GM18909 (cell line): ENCODE results near the gene RNF43.
"Not testable (repeated sequence)": the region's sequence is repeated elsewhere in the genome, so short reads cannot be mapped to it uniquely, and the experiment has no call there.

ENCODE experiments used
- ATAC-seq: cut with Tn5 transposase; IDR thresholded peaks from one replicate; pipeline ENCODE4 v1.9.1; 2021; ENCODE audit warnings: mild to moderate bottlenecking; ENCODE audit not compliant: unreplicated experiment, poor library complexity

The RNF43 gene

GRCh38 chr17:58410714-58411407 lies 6.5 kb downstream of the RNF43 start:
- no peak for ATAC-seq

DNA sequence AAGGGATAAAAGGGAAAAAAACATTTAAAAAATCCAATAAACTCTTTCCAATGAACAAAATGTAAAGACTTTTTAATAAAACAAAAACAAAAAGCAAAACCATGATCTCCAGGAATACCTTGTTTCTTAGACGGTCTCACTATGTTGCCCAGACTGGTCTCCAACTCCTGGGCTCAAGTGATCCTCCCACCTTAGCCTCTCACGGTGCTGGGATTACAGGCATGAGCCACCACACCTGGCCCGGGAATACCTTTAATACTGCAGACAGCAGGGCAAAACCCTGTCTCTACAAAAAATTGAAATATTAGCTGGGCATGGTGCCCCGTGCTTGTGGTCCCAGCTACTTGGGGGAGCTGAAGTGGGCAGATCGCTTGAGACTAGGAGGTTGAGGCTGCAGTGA lies 7.9 kb downstream of the RNF43 start:
- ATAC-seq: no peak

GRCh38 chr17:58403311-58403710 lies 14.0 kb downstream of the RNF43 start:
- ATAC-seq: no peak

DNA sequence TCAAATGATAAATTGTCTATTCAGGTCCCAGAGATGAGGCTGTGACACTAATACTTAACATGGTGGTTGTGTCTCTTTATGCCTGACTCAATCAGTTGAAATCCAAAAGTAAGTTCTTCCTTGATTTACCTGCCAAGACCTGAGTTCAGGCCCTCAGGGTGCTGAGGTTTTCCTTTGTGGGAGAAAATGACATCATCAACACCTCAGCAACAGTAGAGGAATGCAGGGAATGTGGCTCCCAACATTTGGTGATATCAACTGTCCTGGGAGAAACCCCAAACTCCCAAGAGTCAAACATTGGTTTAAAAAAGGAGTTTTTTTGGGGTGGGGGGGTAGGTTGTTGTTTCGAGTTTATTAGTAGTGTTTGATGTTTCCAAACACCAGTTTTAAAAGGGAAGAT lies 14.7 kb downstream of the RNF43 start:
- ATAC-seq: no peak

GRCh38 chr17:58402047-58402446 lies 15.3 kb downstream of the RNF43 start:
- ATAC-seq: no peak

DNA sequence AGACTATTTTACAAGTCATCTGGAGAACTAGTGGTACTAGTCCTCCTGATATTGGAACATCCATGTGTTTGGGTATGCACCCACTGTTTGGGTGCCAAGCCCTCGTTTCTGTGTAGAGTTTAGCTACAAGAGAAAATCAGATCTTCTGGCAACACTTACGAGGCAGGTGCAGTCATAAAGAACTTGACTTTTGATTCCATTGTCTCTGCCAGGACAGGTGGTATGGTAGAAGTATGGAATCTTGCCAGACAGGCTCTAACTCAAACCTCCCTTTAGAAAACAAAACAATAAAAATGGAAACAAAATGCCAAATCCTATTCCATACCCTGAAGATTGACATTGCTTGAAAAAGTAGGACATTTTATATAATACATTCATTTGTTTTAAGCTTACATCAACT lies 16.0 kb downstream of the RNF43 start:
- no peak for ATAC-seq

DNA sequence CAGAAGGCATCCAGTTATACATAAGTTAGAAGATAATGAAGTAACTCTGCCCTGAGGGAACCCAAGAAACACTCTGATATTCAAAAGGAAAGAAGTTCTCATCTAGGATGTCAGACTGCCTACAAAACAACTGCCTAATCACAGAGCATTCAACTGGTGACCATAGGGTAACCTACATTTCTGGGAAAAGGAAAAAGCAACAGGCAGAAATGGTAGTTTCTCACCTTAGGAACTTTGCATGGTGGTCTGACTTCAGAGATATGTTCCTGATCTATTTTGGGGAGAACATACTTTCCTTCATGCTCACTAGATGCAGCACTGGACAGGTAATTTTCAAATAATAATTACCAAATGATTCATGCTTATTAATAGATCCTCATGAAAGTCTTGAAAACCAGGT lies 16.5 kb downstream of the RNF43 start:
- ATAC-seq: no peak

GRCh38 chr17:58399974-58400373 lies 17.4 kb downstream of the RNF43 start:
- ATAC-seq: no peak

DNA sequence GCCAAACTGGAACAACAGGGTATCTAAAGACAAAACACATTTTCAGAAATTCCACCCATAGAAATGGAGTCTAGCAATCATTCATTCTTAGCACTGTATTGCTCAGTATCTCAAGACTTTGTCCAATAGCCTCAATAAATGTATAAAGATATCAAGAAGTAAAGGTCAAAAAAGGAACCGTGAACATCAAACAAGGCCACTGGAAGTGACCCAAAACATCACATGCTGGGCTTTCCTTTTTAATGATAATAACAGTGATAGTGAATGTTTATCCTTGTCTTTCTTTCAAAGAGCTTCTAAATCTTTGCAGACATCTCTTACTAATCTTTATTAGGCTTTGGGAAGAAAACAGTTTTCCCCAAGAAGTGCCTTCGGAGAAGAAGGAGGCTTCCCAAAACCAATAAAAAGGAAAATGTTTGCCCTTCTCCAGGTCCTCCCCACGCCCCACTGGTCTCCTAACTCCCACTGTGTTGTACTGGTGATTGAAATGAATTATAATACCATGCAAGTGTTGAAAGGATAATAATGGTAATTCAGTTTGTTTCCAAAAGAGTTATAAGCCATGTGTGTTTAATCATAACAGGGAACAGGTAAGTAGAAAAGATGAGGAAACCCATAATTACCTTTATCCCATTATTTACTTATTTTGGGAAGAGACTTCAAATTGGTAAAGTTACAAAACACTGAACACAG lies 18.6 kb downstream of the RNF43 start:
- no peak for ATAC-seq

GRCh38 chr17:58397421-58397820 lies 19.9 kb downstream of the RNF43 start:
- not testable (repeated sequence) for ATAC-seq

- no peak for ATAC-seq
Observed at GRCh38 chr17:58396173-58396572, 21.2 kb downstream of the RNF43 start.

DNA sequence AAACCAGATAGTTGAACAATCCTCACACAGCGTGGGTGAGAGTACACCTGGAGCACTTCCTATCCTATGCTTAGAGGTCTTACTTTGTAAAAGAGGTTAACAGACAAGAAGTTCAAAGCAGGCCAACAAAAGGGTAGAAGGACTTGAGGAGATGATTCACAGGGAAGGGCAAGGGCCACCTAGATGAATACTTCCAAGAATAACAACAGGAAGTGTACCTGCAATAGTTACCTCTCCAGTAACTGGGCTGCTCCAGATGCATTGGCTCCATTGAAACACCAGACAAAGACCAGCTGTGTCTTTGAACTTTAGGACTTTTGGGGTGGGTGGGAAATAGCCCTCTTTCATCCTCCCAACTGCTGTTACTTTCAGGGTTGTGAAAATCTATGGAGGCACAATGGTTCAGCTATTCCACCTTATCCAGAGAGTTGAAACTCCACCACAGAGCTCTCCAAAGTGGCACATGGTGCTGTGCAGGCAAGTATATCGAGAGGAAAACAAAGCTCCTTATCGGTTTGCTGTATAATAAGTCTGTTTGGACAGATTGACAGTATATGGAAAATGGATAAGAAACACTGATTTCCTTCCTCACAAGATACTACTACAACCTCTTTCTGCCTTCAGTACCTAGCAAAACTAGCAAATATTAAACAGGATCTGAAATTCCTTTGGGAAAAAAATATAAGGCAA lies 22.7 kb downstream of the RNF43 start:
- no peak for ATAC-seq

- no peak for ATAC-seq
Observed at GRCh38 chr17:58391302-58391984, 25.9 kb downstream of the RNF43 start.

- ATAC-seq: no peak
Observed at GRCh38 chr17:58390884-58391283, 26.4 kb downstream of the RNF43 start.

DNA sequence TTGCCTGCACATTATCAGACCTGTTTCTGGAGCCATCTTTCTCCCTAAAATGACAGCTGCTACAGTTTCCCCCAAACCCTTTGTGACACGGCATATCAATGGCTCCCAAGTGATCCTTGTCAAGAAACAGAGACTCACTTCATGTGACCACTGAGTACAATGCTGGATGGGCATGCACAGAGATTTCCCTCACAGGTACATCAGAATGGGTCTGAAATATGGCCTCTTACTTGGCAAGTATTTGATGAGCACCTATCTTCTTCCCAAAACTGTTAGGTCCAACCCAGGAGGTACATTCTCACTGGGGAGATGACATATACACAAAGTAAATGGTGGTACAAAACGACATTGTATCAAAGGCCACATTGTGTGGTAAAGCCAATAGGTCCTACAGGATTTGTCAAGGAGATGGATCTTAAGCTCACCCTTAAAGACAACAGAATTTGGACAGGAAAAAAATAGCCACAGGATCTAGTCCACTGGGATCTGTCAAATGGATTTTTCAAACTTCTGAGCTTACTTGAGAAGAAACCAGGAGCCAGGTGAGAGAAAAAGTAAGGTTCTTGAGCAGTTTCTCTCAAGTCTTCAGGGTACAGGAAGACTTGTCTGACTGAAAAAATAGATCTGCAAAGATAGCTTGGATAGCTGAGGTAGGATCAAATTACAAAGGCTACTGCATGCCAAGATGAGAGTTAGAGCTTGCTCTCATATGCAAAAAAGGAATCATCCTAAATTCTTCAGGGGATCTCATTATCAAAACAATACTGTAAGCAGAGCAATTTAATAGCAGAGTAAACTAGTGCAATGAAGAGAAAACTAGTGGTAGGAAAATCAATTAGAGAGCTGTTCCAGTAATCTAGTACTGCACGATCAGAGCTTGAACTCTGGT lies 28.8 kb downstream of the RNF43 start:
- no peak for ATAC-seq

GRCh38 chr17:58387834-58388233 lies 29.5 kb downstream of the RNF43 start:
- no peak for ATAC-seq

GRCh38 chr17:58386708-58387107 lies 30.6 kb downstream of the RNF43 start:
- ATAC-seq: no peak

DNA sequence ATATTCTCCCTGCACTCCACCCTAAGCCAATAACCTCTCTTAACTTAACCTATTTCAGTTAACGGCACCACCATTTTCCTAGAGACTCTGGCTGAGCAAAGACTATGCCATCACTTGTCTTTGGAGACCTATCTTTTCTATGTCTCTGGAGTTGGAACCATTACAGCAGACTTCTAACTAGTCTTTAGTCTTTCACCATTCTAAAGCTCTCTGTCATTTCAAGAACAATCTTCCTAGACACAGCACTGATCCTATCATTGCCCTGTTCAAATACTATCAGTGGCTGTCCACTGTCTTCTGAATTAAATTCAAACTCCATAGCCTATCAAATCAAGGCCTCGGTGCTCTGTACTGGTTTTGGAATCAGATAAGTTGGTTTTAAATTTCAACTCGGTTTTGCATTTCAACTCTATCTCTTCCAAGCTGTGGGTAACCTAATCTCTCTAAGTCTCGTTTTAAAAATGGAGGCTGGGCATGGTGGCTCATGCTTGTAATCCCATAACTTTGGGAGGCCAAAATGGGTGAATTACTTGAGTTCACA lies 31.9 kb downstream of the RNF43 start:
- ATAC-seq: no peak

- no peak for ATAC-seq
Observed at GRCh38 chr17:58384897-58385296, 32.4 kb downstream of the RNF43 start.
